ENCODE results near the gene PRR36.

Gene PRR36

DNA sequence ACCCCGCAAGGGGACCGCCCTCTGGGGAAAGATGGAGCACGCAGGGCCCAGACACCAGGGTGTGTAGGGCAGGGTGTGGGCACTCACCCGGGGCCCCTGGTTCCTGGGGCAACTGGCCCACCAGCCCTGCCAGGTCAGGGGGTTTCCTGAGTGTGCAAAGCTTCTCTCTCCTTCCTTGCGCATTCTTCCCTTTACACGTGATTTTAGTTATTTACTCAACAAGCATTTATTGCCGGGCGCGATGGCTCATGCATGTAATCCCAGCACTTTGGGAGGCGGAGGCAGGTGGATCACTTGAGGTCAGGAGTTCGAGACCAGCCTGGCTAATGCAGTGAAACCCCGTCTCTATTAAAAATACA lies 20.4 kb downstream of the PRR36 start:
- no peak overlapping the region for H4K91ac ChIP-seq (ENCODE audit: low read depth, low read length)
- H3K9me3 ChIP-seq (ENCODE audit: insufficient read depth, low read depth, low read length): no peaks in the 10 kb centered on the region
- no peak overlapping the region for H3K18ac ChIP-seq (ENCODE audit: low read length)
- H3K4me3 ChIP-seq (ENCODE audit: low read depth, low read length): no peak overlapping the region
- no peak overlapping the region for H2BK12ac ChIP-seq (ENCODE audit: low read length)
- H3K36me3 ChIP-seq (ENCODE audit: control insufficient read depth in 1 of 2, insufficient read depth in 2 of 2, low read length in 2 of 2): no peaks in the 10 kb centered on the region
- H2AK5ac ChIP-seq (ENCODE audit: low read length): no peak overlapping the region
- H4K8ac ChIP-seq (ENCODE audit: low read depth, low read length): no peak overlapping the region
- H3K27me3 ChIP-seq (ENCODE audit: insufficient read depth, low read length): no peaks in the 10 kb centered on the region
- no peak for DNase-seq
- WGBS (ENCODE audit: extremely low coverage, insufficient coverage, insufficient read length): no CpG with 5 or more reads among the region's 12 CpGs
- H3K79me1 ChIP-seq (ENCODE audit: low read length): no peaks in the 10 kb centered on the region
- no peak overlapping the region for H2BK120ac ChIP-seq (ENCODE audit: insufficient read depth, low read length, poor library complexity)
- no peak overlapping the region for H3K4ac ChIP-seq (ENCODE audit: low read depth, low read length)
- no peaks in the 10 kb centered on the region for H3K79me2 ChIP-seq (ENCODE audit: control insufficient read depth, insufficient read depth, low read length, poor library complexity)
- H3K23ac ChIP-seq (ENCODE audit: low read length): no peak overlapping the region
- H3K9ac ChIP-seq (ENCODE audit: low read length): no peak overlapping the region
- H3K27ac ChIP-seq (ENCODE audit: low read depth, low read length): no peak overlapping the region
- peak overlapping the region; percentile 3 for H3K4me2 ChIP-seq (ENCODE audit: low read length)
- H3K14ac ChIP-seq (ENCODE audit: low read length): no peak overlapping the region
- peaks cover 0 to 5% of the 10 kb centered on the region in 2 experiments for H3K4me1 ChIP-seq (ENCODE audit: control insufficient read depth in 1 of 2, insufficient read depth in 2 of 2, low read length in 2 of 2)
- no peak overlapping the region for H4K12ac ChIP-seq (ENCODE audit: low read depth, low read length)
- no peak overlapping the region for H2AFZ ChIP-seq (ENCODE audit: insufficient read depth, low read length, poor library complexity)
- H2BK5ac ChIP-seq (ENCODE audit: low read depth, low read length, poor library complexity): no peak overlapping the region

DNA sequence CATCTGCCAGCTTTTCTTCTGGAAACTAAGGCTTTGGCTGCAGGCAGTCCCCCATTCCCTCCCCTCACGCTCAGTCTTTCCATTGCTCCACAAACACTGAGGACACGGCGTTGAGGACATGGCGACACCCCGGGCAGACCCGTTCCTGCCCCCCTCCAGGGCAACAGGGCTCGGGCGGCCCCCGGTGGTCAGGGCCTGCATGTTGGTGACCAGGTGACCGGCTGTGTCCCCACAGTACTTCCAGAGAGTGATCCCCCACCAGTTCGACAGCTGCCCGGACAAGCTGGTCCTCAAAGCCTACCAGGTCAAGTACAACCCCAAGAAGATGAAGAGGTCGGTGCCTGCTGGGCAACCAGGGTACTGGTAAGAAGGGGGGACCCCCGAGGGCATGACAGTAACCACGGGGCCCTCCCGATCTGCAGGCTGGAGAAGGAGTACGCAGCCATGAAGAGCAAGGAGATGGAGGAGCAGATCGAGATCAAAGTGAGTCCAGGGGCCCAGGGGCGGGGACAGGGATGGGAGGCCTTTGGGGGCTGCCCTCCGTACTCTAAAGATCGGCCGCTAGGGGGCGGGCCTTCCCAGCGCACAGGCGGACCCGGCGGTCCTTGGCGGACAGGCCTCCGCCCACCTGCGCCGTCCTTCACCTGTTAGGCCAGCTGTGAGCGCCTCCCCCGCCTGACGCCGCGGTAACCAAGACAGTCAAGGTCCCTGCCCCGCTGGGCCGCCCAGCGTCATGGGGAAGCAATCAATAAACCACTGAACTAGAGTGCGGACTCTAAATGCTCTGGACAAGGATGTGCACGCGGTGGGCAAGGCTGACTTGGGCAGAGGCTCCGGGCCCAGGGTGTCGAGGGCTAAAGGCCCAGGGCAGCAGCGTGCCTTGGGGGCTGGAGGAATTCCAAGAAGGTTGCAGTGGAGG lies 21.1 kb downstream of the PRR36 start:
- peaks cover 0 to 5% of the 10 kb centered on the region in 2 experiments for H3K4me1 ChIP-seq (ENCODE audit: control insufficient read depth in 1 of 2, insufficient read depth in 2 of 2, low read length in 2 of 2)
- H3K27ac ChIP-seq (ENCODE audit: low read depth, low read length): no peak overlapping the region
- H3K4me2 ChIP-seq (ENCODE audit: low read length): peak overlapping the region; percentile 3
- H3K36me3 ChIP-seq (ENCODE audit: control insufficient read depth in 1 of 2, insufficient read depth in 2 of 2, low read length in 2 of 2): no peaks in the 10 kb centered on the region
- no peaks in the 10 kb centered on the region for H3K79me1 ChIP-seq (ENCODE audit: low read length)
- no peak overlapping the region for H3K4me3 ChIP-seq (ENCODE audit: low read depth, low read length)
- H3K79me2 ChIP-seq (ENCODE audit: control insufficient read depth, insufficient read depth, low read length, poor library complexity): no peaks in the 10 kb centered on the region
- H3K4ac ChIP-seq (ENCODE audit: low read depth, low read length): no peak overlapping the region
- H4K91ac ChIP-seq (ENCODE audit: low read depth, low read length): no peak overlapping the region
- no peak overlapping the region for H2AFZ ChIP-seq (ENCODE audit: insufficient read depth, low read length, poor library complexity)
- no peak overlapping the region for H2AK5ac ChIP-seq (ENCODE audit: low read length)
- peak; percentile 71 to 79 for DNase-seq
- H3K14ac ChIP-seq (ENCODE audit: low read length): no peak overlapping the region
- H3K23ac ChIP-seq (ENCODE audit: low read length): no peak overlapping the region
- H3K18ac ChIP-seq (ENCODE audit: low read length): no peak overlapping the region
- H3K9ac ChIP-seq (ENCODE audit: low read length): no peak overlapping the region
- no peak overlapping the region for H4K8ac ChIP-seq (ENCODE audit: low read depth, low read length)
- H2BK120ac ChIP-seq (ENCODE audit: insufficient read depth, low read length, poor library complexity): no peak overlapping the region
- no peak overlapping the region for H2BK5ac ChIP-seq (ENCODE audit: low read depth, low read length, poor library complexity)
- H3K9me3 ChIP-seq (ENCODE audit: insufficient read depth, low read depth, low read length): no peaks in the 10 kb centered on the region
- no CpG with 5 or more reads among the region's 45 CpGs for WGBS (ENCODE audit: extremely low coverage, insufficient coverage, insufficient read length)
- H3K27me3 ChIP-seq (ENCODE audit: insufficient read depth, low read length): no peaks in the 10 kb centered on the region
- no peak overlapping the region for H4K12ac ChIP-seq (ENCODE audit: low read depth, low read length)
- no peak overlapping the region for H2BK12ac ChIP-seq (ENCODE audit: low read length)

DNA sequence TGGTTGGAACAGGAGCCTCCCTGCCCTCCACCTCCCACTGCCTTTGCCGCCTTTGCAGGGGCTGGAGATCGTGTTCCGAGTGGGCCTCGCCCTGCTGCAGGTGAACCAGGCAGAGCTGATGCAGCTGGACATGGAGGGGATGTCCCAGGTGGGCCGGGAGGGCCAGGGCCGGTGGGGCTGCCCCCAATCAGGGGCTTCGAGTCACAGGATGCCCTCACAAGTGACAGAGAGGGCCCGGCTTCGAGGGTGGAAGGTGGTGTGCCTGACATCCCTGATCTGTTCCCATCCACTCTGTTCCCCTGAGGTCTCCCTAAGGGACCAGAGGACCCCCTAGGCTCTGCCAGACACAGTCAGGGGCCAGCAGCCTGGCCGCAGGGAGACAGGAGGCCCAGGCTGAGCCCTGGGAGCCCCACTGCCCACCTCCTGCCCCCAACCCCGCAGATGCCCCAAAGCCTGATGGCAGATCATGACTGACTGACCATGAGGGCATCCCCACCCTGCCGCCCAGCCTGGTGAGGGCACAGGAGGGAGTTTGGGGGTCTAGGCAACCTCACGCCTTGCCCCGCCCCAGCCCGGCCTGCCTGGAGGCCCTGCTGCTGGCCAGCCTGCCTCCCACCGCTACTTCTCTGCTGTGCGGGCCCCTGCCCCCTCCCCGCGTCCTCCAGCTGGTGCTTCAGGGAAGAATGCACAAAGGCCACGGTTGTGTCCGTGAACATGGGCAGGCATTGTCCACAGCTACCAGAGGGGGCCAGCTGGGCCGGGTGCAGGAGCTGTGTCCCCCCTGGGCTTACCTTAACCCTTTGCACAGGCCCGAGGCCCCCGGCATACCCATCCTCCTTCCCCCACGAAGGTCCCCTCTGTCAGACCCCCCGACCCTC lies 22.3 kb downstream of the PRR36 start:
- Histone ChIP-seq H2BK120ac (ENCODE audit: insufficient read depth, low read length, poor library complexity) (no peak overlapping the region), H3K14ac (ENCODE audit: low read length) (no peak overlapping the region), H3K18ac (ENCODE audit: low read length) (no peak overlapping the region), H4K8ac (ENCODE audit: low read depth, low read length) (no peak overlapping the region), H3K4me1 (ENCODE audit: control insufficient read depth in 1 of 2, insufficient read depth in 2 of 2, low read length in 2 of 2) (peaks cover 0 to 3% of the 10 kb centered on the region in 2 experiments), H4K91ac (ENCODE audit: low read depth, low read length) (no peak overlapping the region), H3K4ac (ENCODE audit: low read depth, low read length) (no peak overlapping the region), H3K4me3 (ENCODE audit: low read depth, low read length) (no peak overlapping the region), H3K27ac (ENCODE audit: low read depth, low read length) (no peak overlapping the region), H2BK5ac (ENCODE audit: low read depth, low read length, poor library complexity) (no peak overlapping the region), H3K79me1 (ENCODE audit: low read length) (no peaks in the 10 kb centered on the region), H3K36me3 (ENCODE audit: control insufficient read depth in 1 of 2, insufficient read depth in 2 of 2, low read length in 2 of 2) (no peaks in the 10 kb centered on the region), H3K27me3 (ENCODE audit: insufficient read depth, low read length) (no peaks in the 10 kb centered on the region), H3K9me3 (ENCODE audit: insufficient read depth, low read depth, low read length) (no peaks in the 10 kb centered on the region), H3K4me2 (ENCODE audit: low read length) (no peak overlapping the region), H2AK5ac (ENCODE audit: low read length) (no peak overlapping the region), H2BK12ac (ENCODE audit: low read length) (no peak overlapping the region), H3K23ac (ENCODE audit: low read length) (no peak overlapping the region), H2AFZ (ENCODE audit: insufficient read depth, low read length, poor library complexity) (no peak overlapping the region), H3K79me2 (ENCODE audit: control insufficient read depth, insufficient read depth, low read length, poor library complexity) (no peaks in the 10 kb centered on the region), H4K12ac (ENCODE audit: low read depth, low read length) (no peak overlapping the region), H3K9ac (ENCODE audit: low read length) (no peak overlapping the region)
- DNase-seq: no peak
- WGBS (ENCODE audit: extremely low coverage, insufficient coverage, insufficient read length): no CpG with 5 or more reads among the region's 26 CpGs

DNA sequence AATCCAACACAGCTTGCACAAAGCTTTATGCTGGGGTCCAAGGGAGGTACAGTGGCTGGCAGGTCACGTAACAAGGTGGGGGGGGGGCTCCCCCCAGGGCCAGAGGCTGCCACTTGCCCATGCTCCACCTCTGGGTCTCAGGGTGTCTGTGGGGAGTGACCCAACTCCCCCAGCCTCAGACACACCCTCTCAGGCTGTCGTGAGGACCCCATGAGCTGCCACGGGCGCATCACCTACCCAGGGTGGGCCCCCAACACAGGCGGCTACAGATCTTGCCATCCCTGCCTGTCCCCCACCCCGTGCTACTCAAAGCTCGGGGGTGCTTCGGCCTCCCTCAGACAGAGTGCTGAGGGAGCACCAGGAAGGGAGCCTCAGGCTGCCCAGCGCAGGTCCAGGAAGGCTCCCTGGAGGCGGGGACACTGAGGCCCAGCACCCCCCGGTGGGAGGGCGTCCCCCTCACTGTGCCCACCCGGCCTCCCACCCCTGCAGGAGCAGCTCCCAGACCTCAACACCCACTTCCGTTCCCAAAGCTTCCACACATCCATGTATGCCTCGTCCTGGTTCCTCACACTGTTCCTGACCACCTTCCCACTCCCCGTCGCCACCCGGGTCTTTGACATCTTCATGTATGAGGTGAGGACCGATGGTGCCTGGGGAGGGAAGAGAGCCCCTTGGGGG lies 23.1 kb downstream of the PRR36 start:
- Histone ChIP-seq H2AK5ac (ENCODE audit: low read length) (no peak overlapping the region), H3K23ac (ENCODE audit: low read length) (no peak overlapping the region), H3K27ac (ENCODE audit: low read depth, low read length) (no peak overlapping the region), H4K12ac (ENCODE audit: low read depth, low read length) (no peak overlapping the region), H3K4me3 (ENCODE audit: low read depth, low read length) (no peak overlapping the region), H3K4me2 (ENCODE audit: low read length) (no peak overlapping the region), H3K79me2 (ENCODE audit: control insufficient read depth, insufficient read depth, low read length, poor library complexity) (no peaks in the 10 kb centered on the region), H4K91ac (ENCODE audit: low read depth, low read length) (no peak overlapping the region), H3K4me1 (ENCODE audit: control insufficient read depth in 1 of 2, insufficient read depth in 2 of 2, low read length in 2 of 2) (peaks cover 0 to 3% of the 10 kb centered on the region in 2 experiments), H3K79me1 (ENCODE audit: low read length) (no peaks in the 10 kb centered on the region), H3K9ac (ENCODE audit: low read length) (no peak overlapping the region), H3K18ac (ENCODE audit: low read length) (no peak overlapping the region), H2BK5ac (ENCODE audit: low read depth, low read length, poor library complexity) (no peak overlapping the region), H2AFZ (ENCODE audit: insufficient read depth, low read length, poor library complexity) (no peak overlapping the region), H4K8ac (ENCODE audit: low read depth, low read length) (no peak overlapping the region), H2BK12ac (ENCODE audit: low read length) (no peak overlapping the region), H2BK120ac (ENCODE audit: insufficient read depth, low read length, poor library complexity) (no peak overlapping the region), H3K27me3 (ENCODE audit: insufficient read depth, low read length) (no peaks in the 10 kb centered on the region), H3K4ac (ENCODE audit: low read depth, low read length) (no peak overlapping the region), H3K14ac (ENCODE audit: low read length) (no peak overlapping the region), H3K36me3 (ENCODE audit: control insufficient read depth in 1 of 2, insufficient read depth in 2 of 2, low read length in 2 of 2) (no peaks in the 10 kb centered on the region), H3K9me3 (ENCODE audit: insufficient read depth, low read depth, low read length) (no peaks in the 10 kb centered on the region)
- DNase-seq: no peak
- WGBS (ENCODE audit: extremely low coverage, insufficient coverage, insufficient read length): no CpG with 5 or more reads among the region's 19 CpGs

All from trophoblast cell (in vitro differentiated cells and primary cell).